HepG2 (cell line): ENCODE measurements around the gene TP53. TPM values are rescaled to one million over a fixed set of nuclear protein-coding genes. Genes with fewer than 3 reads are reported as not detected.

Experiments
- CREBL2 ChIP-seq: sonication (generic); formaldehyde crosslinking; IDR thresholded peaks from 2 replicates; pipeline ENCODE4 v1.8.1; 2023; ENCODE audit warnings: missing genetic modification reagents, mild to moderate bottlenecking, borderline replicate concordance
- CSRNP2 ChIP-seq: sonication (generic); formaldehyde crosslinking; conservative IDR thresholded peaks from 2 replicates; pipeline ENCODE4 v1.8.0; 2022; ENCODE audit warnings: low read depth, missing genetic modification reagents
- ETV5 ChIP-seq: IDR thresholded peaks from 2 replicates; pipeline ENCODE4 v1.6.1; 2018; ENCODE audit warnings: missing biosample characterization, missing genetic modification reagents, inconsistent platforms, borderline replicate concordance
- IKZF5 ChIP-seq: IDR thresholded peaks from 2 replicates; pipeline ENCODE4 v1.6.1; 2018; ENCODE audit warnings: missing genetic modification reagents, mild to moderate bottlenecking, missing compliant biosample characterization
- REST ChIP-seq, 2 experiments: IDR thresholded peaks; 2 replicates each; pipeline ENCODE4 v1.6.1; 2011 to 2012; ENCODE audit warnings: low read length in 2 of 2, borderline replicate concordance in 1 of 2, low read depth in 1 of 2, mild to moderate bottlenecking in 1 of 2, moderate library complexity in 1 of 2
- REXO4 ChIP-seq: sonication (generic); formaldehyde crosslinking; IDR thresholded peaks from 2 replicates; pipeline ENCODE4 v1.8.0; 2022; ENCODE audit warnings: missing genetic modification reagents, mild to moderate bottlenecking, borderline replicate concordance
- RFX5 ChIP-seq: IDR thresholded peaks from 2 replicates; pipeline ENCODE4 v1.6.1; 2011; ENCODE audit warnings: low read depth, low read length, improper control_type of control experiment
- SMARCE1 ChIP-seq: fragments of 450-650 bp; IDR thresholded peaks from 2 replicates; pipeline ENCODE4 v1.6.1; 2017; ENCODE audit warnings: borderline replicate concordance
- TMF1 ChIP-seq: sonication (generic); formaldehyde crosslinking; IDR thresholded peaks from 2 replicates; pipeline ENCODE4 v1.8.1; 2022; ENCODE audit warnings: low read depth, missing genetic modification reagents
- ZNF407 ChIP-seq: sonication (generic); formaldehyde crosslinking; IDR thresholded peaks from one replicate; pipeline ENCODE4 v1.5.1; 2020; ENCODE audit warnings: mild to moderate bottlenecking, missing genetic modification reagents; ENCODE audit errors: not compliant biosample characterization
- polyA plus RNA-seq, 8 experiments: library from polyadenylated mRNA; depleted of rRNA in 3 of 8; stranded (reverse) in 7 of 8; unstranded in 1 of 8; fragments of >200 nt; fragmentation: Illumina TruSeq in 4 of 8; extraction: Trizol in 4 of 8; gene quantifications; 2 replicates each; pipeline versions ENCODE4 v1.2.1 to v1.2.3, GENCODE V29; 2011 to 2016; ENCODE audit warnings: low read depth in 4 of 8, missing spikeins in 1 of 8, mixed read lengths in 1 of 8; ENCODE audit not compliant: insufficient read depth in 1 of 8
- total RNA-seq, 5 experiments: library from RNA; depleted of rRNA; stranded (reverse); fragments of >200 nt; fragmentation: Illumina TruSeq; extraction: Trizol; gene quantifications; 2 replicates each; pipeline ENCODE4 v1.2.3, GENCODE V29; 2016; ENCODE audit warnings: low read depth in 1 of 5

TP53 gene
- total and polyA plus RNA-seq, 2 of the 13 experiments (the other 11 are each of a cell fraction or from before 2014, with no cell fraction given), result 17.1 to 29.9 TPM

GRCh38 chr17:7687908-7688807, 868 bp upstream of the TP53 start, which contains the start of gene WRAP53 (continued):
- TF ChIP-seq ZNF407 (CRISPR knock-in tag), result no peak
- no peak for TF ChIP-seq TMF1 (CRISPR knock-in tag)
- TF ChIP-seq ETV5 (CRISPR knock-in tag), result peak; percentile 18; the same call in 1 of the 2 replicates
- no peak for TF ChIP-seq CREBL2 (CRISPR knock-in tag)
- TF ChIP-seq SMARCE1, result no peak
- TF ChIP-seq CSRNP2, result no peak
- TF ChIP-seq REXO4, result no peak
- no peak for TF ChIP-seq REST (IDR thresholded peaks at IDR 0.05; ENCODE audit: borderline replicate concordance in 1 of 2, low read depth in 1 of 2, low read length in 2 of 2)
- no peak for TF ChIP-seq RFX5
- peak; percentile 66 for TF ChIP-seq IKZF5 (CRISPR knock-in tag)
